HG02610 (cell line): Measurements from ENCODE around the gene ENKUR.
"Not testable (repeated sequence)": the region's sequence is repeated elsewhere in the genome, so short reads cannot be mapped to it uniquely, and the experiment has no call there.

Experiments
- ATAC-seq: cut with Tn5 transposase; IDR thresholded peaks from one replicate; pipeline ENCODE4 v1.9.1; 2021; ENCODE audit warnings: mild to moderate bottlenecking, moderate library complexity; ENCODE audit not compliant: unreplicated experiment

ENKUR gene

DNA sequence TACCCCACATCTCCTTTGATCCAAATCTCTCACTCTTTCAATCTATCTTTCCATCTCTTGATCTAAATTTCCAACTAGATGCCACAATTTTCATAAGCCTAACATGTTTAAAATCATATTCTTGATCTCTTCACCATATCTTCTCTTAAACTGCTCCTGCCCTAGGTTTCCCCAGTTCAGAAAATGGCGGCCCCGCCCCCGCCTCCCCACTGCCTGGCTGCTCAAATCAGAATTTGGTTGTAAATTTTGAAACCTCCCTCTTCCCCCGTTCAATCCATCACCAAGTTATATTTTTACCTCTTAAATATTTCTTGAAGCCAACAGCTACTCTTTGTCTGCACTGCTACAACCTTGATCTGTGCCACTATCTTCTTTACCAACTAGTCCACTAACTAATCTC is 36.3 kb downstream of the ENKUR start:
- ATAC-seq = no peak

DNA sequence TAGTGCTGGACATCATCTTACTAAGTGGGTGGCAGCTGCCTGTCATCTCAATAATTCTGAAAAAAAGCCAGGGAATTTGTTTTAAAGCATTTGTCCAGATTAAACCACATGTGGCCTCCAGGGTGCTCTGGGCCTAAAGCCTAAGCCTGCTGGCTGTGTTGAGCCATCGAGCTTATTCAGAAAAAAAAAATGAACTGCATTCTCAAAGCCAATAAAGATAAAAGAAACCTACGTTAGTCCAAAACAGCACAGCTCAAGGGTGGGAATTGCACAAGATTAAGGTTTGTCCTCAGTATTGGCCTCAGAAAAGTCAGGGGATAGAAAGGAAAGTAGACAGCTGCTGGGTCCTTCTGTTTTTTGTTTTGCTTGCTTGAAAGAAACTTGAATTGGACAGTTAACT is 41.0 kb downstream of the ENKUR start:
- no peak for ATAC-seq

DNA sequence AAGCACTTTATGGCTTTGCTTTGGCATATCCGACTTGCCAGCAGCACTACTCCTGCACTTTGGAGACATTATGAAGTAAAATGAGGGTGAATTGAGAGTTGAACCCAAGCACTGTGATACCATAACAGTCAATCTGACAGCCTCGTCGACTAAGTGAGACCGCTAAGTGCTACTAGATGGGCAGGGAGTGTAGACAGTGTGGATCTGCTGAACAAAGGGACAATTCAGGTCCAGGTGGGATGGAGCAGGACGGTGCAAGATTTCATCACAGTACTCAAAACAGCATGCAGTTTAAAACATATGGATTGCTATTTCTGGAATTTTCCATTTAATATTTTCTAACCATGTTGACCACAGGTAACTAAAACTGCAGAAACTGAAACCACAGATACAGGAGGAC is 42.8 kb downstream of the ENKUR start:
- no peak for ATAC-seq

DNA sequence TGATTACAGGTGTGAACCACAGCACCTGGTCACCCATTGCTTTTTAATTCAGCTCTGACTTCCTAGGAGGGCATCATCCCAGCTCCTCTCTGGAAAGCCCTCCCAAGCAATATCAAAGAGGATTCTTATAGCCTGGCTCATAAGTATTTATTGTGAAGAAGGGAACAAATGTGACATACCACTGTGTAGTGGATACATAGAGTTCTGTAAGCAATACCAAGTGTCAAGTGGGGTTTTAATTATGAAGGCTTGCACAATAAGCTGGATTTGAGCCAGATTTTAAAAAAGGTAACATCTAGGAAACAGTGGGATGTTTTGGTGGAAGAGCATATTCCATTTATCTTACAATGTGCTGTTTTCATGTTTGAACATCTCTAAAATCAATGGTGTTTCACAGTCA is 44.6 kb downstream of the ENKUR start:
- no peak for ATAC-seq

DNA sequence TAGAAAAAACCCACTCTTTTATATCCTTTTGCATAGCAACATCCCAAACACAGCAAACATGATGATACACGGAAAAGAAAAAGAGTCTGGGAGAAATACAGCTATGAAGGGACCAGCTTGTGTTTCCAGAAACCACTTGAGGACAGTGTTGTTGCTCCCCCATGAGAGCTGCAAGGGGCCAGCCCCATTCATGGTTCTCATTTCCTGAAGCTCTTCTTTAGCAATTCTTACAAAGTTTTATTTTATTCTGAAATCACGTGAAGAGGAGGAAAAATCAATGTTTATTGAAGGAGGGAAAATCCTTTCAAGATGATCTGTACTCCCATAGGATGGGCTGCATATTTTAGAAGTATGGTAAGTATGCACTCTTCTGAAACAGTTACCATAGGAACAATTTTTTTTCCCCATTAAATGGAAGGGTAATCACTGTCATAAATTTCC is 46.1 kb downstream of the ENKUR start:
- ATAC-seq = no peak

DNA sequence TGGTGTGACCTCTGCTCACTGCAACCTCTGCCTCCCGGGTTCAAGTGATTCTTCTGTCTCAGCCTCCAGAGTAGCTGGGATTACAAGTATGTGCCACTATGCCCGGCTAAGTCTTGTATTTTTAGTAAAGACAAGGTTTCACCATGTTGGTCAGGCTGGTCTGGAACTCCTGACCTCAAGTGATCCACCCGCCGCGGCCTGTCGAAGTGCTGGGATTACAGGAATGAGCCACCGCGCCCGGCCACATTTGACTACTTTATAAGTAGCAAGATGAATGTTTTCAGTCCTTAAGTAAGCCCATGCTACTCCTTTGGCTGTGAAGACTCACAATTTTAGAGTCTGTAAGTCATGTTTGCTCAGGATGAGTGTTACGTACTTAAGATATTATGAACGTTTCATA is 47.0 kb downstream of the ENKUR start:
- not testable (repeated sequence) for ATAC-seq

DNA sequence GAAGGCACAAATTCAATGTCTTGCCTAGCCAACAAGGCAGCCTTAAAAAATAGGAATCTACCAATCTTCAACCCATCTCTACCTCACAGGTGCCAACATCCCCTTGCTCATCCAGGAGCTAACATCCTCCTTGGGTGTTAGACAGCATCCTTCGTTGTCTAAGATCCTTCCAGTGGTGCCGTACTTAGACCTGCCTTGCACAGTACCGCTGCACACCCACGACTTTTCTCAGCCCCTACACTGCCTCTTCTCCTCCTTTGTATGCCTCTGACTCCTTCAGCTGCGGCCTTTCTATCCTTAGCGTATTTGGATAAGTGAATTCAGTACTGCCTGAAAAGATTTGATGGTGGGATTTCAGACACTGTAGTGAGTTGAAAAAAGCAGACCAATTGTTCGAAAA is 47.6 kb downstream of the ENKUR start:
- ATAC-seq = no peak

DNA sequence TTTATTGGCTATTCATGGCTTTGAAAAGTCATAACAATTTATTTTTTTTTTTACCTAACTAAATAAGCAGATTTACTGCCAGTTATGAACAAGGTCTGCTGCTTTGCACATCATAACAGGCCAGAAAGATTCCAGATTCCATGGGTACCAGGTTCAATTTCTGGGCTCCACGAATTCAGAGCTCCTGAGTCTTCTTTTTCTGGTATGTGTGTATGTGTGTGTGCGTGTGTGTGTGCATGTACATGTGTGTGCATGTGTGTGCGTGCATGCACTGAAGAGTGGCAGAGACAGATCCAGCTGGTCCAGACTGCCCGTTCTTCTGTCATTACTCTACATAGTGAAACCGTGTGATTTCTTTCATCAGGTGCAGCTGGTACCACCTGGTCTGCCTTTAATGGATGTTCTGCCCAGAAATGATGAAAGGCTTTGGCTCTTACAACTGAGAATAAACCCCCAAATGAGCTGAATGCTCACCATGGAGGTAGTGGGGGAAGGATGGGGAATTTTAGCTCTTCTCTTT is 48.9 kb downstream of the ENKUR start:
- no peak for ATAC-seq

DNA sequence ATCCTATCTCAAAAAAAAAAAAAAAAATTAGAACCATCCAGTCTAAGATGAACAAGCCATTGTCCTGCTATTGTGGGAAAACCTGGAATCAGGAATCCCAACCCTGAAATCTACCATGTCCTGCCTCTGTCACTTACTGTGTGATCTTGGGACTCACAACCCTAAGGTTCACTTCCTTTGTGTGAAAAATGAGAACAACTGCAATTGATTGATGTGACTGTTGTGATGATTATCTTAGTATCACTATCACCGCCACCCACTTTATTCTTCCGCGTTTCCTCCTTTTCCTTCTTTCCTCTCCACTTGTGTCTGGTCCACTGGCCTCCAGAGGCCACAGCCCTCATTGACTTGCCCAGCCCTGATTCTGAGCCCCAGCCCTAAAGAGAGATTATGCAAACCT is 50.9 kb downstream of the ENKUR start:
- no peak for ATAC-seq

DNA sequence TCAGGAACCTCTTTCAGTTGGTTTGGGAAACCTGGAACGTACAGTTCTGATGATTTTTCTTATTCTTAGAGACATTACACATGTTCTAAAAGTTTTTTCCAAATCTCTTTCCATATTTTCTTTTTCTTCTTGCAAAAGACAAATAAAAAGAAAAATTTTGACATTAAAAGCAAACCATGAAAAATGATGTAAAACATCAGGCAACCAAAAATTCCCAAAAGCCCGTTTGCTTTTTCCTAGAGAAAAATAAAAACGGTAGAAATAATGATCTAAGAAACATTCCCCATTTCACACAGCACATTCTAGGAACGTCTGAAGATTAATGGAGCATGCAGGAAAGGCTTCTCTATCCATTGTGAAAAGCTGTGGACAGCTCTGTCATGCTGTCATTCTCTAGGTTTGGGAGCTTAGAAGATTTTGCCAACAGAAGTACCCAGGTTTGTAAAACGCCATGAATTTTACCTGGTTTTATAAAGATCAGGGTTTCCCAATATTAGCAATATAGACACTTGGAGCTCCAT is 52.4 kb downstream of the ENKUR start:
- no peak for ATAC-seq

DNA sequence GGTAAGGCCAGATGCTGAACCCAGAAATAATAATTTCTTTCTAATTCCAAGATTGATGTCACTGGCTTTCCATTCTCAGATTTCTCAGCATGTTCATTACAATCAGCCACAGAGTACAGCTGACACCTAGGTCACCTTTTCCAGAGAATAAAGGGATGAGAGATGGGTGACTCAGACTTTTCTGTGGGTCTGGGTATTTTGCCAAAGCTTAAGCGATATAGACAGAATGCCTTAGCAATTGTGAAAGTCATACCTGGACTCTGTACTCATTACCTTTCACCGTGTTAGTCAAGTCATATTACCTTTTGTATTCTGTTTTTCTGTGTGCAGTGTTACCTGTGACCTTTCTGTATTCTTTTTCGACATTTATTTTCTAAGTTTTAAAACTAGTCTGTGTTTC is 53.0 kb downstream of the ENKUR start:
- no peak for ATAC-seq

DNA sequence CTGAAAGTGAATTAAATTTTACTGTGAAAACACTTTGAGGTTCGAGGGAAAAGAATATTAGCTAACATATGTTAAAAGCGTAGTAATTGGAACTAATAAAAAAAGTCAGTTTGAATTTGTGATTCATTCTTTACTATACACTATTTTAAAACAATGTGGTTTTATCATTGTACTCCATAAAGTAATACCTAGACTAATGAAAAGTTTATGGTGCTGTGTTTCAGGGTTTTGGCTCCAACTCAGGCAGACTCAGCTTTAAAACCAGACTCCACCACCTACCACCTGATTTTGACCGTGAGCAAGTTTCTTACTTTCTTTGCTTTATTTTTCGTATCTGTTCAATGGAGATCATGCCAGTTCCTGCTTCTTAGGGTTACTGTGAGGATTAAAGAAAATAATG is 54.4 kb downstream of the ENKUR start:
- no peak for ATAC-seq

DNA sequence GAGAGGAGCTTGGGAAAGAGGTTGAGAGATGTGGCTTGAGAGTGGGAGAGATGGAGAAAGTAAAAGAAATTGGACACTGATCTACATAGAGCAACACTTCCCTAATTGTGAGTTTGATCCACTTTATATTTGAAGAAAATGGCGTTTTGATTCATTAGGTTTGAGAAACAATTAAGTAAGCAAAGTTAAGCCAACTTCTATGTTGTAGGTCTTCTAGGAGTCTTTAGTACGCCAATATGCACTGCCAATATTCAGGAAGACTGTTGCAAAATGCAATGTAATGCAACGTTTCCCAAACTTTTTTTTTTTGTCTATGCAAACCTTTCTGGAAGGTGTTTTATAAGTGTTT is 56.6 kb downstream of the ENKUR start:
- ATAC-seq = no peak

DNA sequence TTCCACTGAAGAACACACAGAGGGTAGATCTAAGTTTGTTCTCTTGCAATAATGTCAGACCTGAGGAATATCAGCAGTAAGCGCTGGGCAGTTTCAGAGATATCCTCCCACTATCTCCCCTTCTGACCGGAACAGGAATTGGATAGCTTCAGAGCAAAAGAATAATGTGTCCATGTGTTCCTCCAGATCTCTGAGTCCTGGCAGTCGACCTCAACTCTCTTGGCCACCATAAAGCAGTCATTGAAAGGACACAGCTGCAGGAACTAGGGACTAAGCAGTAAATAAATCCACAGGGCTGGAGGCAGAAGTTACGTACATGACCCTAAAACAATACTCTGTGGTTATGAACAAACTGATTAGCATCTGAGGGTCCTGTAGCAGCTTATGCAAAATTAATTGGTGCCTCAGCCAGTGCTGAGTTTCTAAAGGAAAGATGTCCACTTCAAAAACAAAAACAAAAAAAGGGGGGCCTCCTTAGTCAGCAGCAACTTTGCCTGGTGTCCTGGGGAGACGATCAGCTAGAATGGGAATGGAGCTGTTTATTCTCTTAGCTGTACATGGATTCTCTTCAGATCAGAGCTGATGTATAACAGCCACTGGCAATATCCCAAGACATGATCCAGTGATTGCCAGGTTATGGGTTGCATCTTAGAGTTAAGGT is 57.1 kb downstream of the ENKUR start:
- no peak for ATAC-seq

DNA sequence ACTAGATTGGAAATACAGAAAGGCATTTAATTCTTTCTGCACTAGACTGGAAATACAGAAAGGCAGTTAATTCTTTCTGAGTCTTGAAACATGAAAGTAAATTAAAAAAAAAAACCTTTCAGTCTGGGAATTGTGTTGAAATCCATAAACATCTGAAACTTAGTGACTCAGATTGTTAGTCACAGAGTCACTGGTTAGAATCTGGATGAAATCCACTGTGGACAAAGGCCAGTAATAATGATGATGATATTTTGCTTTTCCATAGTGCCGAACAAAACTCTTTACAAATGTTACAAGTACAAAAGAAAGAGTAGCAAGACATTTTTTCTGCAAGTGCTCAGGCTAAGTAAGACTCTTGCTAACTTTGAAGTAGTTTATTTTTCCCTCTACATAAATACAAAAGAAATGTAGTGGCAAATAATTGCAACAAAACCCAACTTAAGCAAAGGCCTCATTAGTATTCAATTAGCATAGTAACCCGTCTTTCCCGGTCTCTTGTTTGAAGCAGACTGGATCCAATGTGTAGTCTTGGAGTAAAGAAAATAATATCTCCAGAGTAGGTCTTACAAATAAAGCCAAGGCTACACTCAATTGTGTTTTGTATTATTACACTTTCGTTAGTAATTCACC is 57.8 kb downstream of the ENKUR start:
- no peak for ATAC-seq

DNA sequence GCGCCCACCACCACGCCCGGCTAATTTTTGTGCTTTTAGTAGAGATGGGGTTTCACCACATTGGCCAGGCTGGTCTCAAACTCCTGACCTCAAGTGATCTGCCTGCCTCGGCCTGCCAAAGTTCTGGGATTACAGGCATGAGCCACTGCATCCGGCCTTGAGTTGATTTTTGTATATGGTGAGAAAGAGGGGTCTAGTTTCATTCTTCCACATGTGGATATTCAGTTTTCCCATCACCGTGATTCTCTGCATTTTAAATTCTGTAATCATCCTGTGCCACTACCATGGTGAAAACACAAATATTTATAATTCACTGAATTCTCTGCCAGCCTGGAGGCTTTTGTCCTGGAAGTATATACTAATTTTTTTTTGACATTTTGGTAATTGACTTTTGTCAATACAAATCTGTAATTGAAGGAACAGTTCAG is 58.3 kb downstream of the ENKUR start:
- ATAC-seq = not testable (repeated sequence)

DNA sequence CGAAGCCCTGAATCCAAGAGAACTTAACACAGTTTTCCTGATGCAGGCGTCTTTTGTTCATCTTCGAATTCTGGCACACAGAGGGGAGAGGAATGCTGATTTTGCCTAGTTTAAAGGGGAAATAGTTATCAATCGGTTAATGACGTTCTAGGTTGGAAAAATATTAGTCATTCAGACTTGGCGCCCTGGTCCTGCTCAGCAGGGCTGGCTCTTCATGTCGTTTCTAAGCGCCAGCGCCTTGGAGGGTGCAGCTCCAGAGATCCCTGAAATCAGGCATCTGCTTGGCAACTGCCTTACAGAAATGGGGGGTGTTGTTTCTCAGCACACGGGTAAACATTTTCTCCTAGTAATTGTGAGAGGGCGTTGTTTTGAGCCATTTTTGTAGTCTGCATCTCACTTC is 62.3 kb downstream of the ENKUR start:
- ATAC-seq = no peak

DNA sequence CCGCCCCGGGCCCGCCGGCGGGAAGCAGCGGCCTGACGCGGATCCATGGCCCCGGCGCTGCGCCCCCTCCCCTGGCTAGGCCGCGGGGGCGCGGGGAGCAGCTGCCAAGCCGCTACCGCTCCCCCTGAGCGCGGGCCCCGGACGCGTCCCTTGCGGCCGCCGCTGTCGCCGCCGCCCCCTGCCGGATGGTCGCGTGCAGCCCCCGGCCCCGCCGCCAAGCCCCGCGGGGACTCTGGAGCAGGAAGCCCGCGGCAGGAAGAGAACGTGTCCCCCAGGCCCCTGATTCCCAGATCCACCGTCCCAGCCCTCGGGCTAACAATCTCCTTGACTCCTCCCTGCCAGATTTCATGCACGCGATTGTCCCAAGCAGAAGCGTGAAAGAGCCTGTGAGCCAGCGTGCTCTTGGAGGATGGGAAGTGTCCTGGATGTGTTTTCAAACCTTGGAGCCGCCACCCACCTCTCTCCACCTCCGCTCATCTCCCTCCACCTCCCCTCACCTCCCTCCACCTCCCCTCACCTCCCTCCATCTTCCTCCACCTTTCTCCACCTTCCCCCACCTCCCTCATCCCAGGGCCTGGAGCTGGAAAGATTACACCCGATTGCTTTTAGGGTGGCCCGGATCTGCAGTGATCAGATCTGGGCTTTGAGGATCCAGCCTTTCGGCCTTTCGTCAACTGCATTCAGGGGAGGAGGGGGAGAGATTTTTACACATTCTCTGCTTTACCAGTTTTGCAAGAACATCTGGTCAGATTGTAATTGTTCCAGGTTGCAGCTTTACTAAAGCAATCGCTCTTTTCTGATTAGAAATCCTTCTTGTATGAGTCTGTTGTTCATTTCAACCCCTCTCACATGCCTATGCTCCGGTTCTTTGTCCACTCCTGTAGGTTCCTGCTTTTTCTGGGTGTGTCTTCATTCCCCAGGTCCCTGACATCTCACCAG is 63.0 kb downstream of the ENKUR start:
- ATAC-seq = peak; percentile 56

DNA sequence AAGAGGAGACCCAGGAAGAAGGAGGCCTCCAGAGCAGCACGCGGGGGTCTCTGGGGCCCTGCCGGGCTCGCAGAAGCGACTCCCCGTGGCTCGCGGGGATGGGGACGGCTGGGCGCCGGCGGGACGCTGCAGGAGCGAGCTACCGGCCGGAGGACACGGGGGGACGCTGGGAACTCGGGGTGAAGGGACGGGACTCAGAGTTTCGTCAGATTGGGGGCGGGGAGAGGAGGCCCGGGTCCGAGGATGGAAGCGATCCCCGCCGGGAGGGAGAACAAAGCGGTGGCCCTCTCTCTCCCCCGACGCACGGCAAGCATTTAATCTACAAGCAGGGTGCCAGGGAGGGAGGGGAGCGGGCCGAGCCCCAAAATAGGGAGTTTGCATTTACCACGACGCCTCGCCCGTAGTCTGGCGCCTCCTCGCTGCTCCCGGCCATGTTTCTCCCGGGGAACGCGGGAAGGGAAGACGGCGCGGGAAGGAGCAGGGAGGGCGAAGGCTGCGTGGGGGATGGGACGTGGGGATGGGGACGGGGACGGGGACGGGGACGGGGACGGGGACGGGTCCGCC is 63.7 kb downstream of the ENKUR start, which contains the start of gene PRTFDC1:
TSS of gene PRTFDC1 (minus strand) at position 464 of the 564 bp plus-strand sequence. CDS start at position 433, 31 bp downstream.
- peak; percentile 28 for ATAC-seq

DNA sequence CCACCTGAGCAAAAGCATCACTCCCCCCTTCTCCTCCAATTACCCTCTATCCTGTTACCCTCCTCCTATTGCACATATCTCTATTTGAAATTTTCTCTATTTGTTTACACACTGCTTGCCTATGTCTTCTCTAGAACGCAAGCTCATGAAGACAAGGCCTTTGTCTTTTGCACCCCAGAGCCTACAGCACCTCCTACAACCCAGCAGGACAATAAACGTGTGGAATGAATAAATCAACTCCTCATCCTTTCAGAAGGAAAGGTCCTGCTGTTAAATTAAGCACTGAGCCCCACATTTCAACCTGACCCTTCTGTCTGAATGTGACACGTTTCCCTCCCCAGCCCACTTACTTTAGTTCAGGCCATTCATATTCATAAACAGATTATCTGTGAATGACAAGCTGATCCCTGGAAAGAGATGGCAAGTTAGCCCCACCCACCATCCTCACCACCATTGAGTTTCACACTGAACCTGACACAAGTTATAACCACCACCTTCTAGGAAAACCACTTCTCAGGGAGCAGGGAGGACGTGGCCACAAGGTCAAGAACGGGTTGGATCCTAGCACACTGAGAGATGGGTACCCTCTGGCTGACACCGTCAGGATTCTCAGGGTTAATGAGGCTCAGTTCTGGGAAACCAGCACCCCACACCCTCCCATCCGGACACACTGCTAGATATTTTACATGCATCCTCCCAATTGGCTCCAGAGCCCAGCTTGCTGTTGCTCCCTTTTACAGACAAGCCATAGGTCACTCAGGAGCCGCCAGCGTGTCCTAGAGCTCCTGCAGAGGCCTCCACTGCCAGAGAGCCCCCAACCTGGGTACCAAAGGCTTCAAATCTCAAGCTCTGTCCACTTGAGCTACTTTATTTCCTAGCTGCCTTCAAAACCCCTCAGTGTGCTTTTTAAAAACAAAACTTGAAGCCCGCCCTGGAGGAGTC is 64.5 kb downstream of the ENKUR start:
- no peak for ATAC-seq
